BJ (cell line): ENCODE results near the gene EPB41L4A. TPM values are rescaled to one million over a fixed set of nuclear protein-coding genes. Genes with fewer than 3 reads are reported as not detected.

Source experiments
- CTCF ChIA-PET: fragments of 350-600 bp; formaldehyde crosslinking; extraction: SDS; loops from one replicate; lab custom pipeline; 2021; ENCODE audit warnings: antibody characterized with exemption, inconsistent platforms; lab: Yijun Ruan, JAX
- POLR2A ChIA-PET: fragments of 300-600 bp; sonication (Branson Sonifier 250); formaldehyde crosslinking; extraction: SDS; loops from one replicate; lab custom pipeline; 2021; ENCODE audit warnings: antibody characterized with exemption; lab: Charles Lee
- DNase-seq: peaks from one replicate; pipeline ENCODE4 v3.0.0-alpha.2; 2011; ENCODE audit warnings: low read depth
- H3K27me3 ChIP-seq: 2 replicates; pipeline ENCODE4 v1.6.0; 2011; ENCODE audit warnings: low read length; ENCODE audit not compliant: control insufficient read depth, insufficient read depth
- H3K36me3 ChIP-seq: 2 replicates; pipeline ENCODE4 v1.5.1; 2011; ENCODE audit warnings: low read length; ENCODE audit not compliant: control insufficient read depth, insufficient read depth
- H3K4me3 ChIP-seq: 2 replicates; pipeline ENCODE4 v1.5.1; 2011; ENCODE audit warnings: low read depth, mild to moderate bottlenecking, control low read depth, low read length
- polyA plus RNA-seq: library from polyadenylated mRNA; depleted of rRNA; stranded (reverse); fragments of >200 nt; gene quantifications from 2 replicates; pipeline ENCODE4 v1.2.3, GENCODE V29; 2011
- small RNA-seq: library from RNA; depleted of rRNA; stranded (forward); fragments of <200 nt; gene quantifications from one replicate; pipeline ENCODE3, GENCODE V24; 2012; ENCODE audit warnings: low replicate concordance, low read depth; ENCODE audit not compliant: insufficient read length
- TF ChIP-seq, protein P1 (sequence below): IDR thresholded peaks from 2 replicates; pipeline ENCODE4 v1.5.1; 2011; ENCODE audit warnings: low read depth, mild to moderate bottlenecking, control low read depth, inconsistent platforms, low read length, moderate library complexity; ENCODE audit not compliant: insufficient read depth

The EPB41L4A gene
- polyA plus RNA-seq, 1 experiment = 0.04 TPM

DNA sequence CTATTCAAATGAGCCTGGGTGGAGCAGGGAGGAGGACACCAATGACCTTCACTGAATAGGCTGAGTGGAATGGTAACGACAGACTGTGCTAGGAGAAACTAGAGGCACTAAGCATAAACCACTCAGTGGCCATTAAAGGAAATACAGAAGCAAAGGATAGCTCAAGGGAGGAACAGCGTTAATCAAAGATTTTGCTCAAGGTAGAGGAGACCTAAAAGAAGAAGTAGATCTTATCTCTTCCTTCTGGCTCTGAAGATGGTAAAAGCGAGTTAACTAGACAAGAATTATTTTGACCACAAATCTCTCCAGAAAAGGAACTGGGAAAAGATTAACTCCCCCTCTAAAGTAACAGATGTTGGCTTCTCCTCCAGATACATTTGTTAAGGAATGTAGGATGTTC lies 299.6 kb downstream of the EPB41L4A start:
- POLR2A ChIA-PET = no interaction called here
- CTCF ChIA-PET = interaction anchor here (0.9 to 1.5 kb wide), 3 partner anchors 8 to 122 kb away, joined by 3 read pairs; no protein-coding TSS in a partner anchor

GRCh38 chr5:112117551-112117950 lies 301.5 kb downstream of the EPB41L4A start:
- Histone ChIP-seq H3K36me3 (no peaks in the 10 kb centered on the region), H3K27me3 (no peaks in the 10 kb centered on the region), H3K4me3 (no peak overlapping the region)
- ChIA-PET CTCF (no interaction called here), POLR2A (no interaction called here)
- TF ChIP-seq, protein P1, sequence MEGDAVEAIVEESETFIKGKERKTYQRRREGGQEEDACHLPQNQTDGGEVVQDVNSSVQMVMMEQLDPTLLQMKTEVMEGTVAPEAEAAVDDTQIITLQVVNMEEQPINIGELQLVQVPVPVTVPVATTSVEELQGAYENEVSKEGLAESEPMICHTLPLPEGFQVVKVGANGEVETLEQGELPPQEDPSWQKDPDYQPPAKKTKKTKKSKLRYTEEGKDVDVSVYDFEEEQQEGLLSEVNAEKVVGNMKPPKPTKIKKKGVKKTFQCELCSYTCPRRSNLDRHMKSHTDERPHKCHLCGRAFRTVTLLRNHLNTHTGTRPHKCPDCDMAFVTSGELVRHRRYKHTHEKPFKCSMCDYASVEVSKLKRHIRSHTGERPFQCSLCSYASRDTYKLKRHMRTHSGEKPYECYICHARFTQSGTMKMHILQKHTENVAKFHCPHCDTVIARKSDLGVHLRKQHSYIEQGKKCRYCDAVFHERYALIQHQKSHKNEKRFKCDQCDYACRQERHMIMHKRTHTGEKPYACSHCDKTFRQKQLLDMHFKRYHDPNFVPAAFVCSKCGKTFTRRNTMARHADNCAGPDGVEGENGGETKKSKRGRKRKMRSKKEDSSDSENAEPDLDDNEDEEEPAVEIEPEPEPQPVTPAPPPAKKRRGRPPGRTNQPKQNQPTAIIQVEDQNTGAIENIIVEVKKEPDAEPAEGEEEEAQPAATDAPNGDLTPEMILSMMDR = no peak
- DNase-seq = no peak

More for the DNA sequence above, 299.6 kb downstream of the EPB41L4A start:
- no peak for DNase-seq
- no peak overlapping the region for H3K4me3 ChIP-seq
- no peaks in the 10 kb centered on the region for H3K27me3 ChIP-seq
- no peaks in the 10 kb centered on the region for H3K36me3 ChIP-seq
- TF ChIP-seq, protein P1 = no peak

DNA sequence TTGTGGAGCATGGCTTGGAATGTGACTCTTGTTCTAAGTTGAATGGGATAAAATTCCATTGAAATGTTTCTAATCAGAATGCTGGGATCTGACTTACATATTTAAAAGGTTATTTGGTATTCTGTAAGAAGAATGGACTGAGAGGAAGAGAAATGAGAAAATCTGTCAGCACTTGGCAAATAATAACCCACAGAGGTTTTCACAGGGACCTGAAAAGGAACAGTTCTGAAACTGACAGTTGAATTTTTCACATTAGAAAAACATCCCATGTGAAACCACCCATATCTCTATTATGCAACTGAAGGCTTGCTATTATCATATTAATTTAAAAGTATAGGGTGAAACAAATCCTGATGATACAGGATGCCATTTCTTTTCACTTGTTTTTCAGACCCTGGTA lies 302.7 kb downstream of the EPB41L4A start:
- no peak overlapping the region for H3K4me3 ChIP-seq
- DNase-seq = no peak
- H3K36me3 ChIP-seq = no peaks in the 10 kb centered on the region
- no peaks in the 10 kb centered on the region for H3K27me3 ChIP-seq
- ChIA-PET CTCF (no interaction called here), POLR2A (no interaction called here)
- TF ChIP-seq, protein P1 = no peak

DNA sequence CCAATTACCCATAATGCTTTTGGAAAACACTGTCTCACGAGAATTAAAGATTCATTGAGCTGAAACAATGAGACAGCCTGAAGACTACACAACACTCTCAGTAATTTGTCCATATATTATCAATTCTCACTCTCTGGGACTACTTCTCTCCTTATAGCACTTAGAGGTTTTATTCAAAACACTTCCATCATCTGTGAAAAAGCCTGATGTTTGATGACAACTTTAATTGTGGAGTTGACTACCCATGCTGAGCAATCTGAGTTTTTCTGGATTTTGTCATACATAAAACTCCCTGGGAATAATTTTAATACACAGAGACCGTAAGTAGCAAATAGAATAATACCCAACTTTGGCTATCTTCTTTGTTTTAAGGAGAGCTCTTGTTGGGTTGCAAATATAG lies 305.5 kb downstream of the EPB41L4A start:
- DNase-seq = no peak
- Histone ChIP-seq H3K4me3 (no peak overlapping the region), H3K36me3 (no peaks in the 10 kb centered on the region), H3K27me3 (no peaks in the 10 kb centered on the region)
- TF ChIP-seq, protein P1 = no peak
- POLR2A ChIA-PET = no interaction called here
- CTCF ChIA-PET = no interaction called here

Small RNA genes within 50 kb of the gene (small RNA-seq; reads per million reads assigned to genes)
- gene AC010265.1 (not detected), gene HMGB3P16 (not detected), gene SNORA13 (65.9 reads per million, percentile 89 among the genes with 10 or more reads in this experiment)
